Stimulated activated CD4-positive, alpha-beta T cell treated with anti-CD3 and anti-CD28 coated beads, Interleukin-4, amount 100 ng/mL, for 48 hours (primary cell): Measurements from ENCODE around the gene GOLGA5.
"Not testable (repeated sequence)": the region's sequence is repeated elsewhere in the genome, so short reads cannot be mapped to it uniquely, and the experiment has no call there.

Experiments
- DNase-seq, 2 donors: peaks; one replicate each; pipeline ENCODE4 v3.0.0-alpha.2; 2020; ENCODE audit warnings: low read depth in 2 of 2

GOLGA5 gene

GRCh38 chr14:92780444-92781232 lies 13.5 kb upstream of the GOLGA5 start:
- DNase-seq = no peak

DNA sequence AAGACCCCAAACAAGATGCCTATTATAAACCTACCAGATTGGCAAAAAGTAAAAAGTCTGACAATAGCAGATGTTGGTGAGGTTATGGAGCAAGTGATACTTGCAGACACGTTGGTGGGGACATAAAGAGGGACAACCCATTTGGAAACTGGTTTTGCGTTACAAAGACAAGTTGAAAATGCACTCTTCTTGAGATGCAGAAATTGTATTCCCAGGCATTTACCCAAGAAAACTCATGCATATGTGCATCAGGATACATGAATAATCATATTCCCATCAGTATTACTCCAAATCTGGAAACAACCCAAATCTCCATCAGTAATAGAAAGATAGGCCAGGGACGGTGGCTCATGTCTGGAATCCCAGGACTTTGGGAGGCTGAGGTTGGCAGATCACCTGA lies 12.8 kb upstream of the GOLGA5 start:
- no peak for DNase-seq

DNA sequence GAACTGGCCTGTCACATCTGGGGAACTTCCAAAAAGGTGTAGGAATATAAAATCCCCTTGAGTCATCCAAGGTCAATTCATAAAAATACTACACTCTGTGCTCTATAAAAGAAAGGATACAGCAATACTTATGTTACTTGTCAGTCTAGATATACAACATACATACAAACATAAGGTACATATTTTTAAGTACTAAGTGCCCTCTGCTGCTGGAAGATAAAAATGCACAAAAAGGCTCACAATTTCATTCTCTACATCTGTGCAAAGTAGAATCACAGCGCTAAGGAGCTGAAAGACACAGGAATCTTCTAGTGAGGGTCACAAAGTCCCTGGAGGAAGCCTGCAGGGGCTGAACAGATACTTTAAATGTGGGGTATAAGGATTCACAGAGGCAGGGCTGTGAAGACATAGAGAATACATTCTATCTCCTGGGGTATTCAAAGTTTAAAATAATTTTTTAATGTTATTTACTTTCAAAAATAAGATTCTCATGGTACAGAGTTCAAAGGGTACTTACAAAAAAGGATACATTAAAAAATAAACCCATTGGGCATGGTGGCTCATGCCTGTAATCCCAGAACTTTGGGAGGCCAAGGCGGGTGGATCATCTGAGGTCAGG lies 10.2 kb upstream of the GOLGA5 start:
- no peak for DNase-seq

DNA sequence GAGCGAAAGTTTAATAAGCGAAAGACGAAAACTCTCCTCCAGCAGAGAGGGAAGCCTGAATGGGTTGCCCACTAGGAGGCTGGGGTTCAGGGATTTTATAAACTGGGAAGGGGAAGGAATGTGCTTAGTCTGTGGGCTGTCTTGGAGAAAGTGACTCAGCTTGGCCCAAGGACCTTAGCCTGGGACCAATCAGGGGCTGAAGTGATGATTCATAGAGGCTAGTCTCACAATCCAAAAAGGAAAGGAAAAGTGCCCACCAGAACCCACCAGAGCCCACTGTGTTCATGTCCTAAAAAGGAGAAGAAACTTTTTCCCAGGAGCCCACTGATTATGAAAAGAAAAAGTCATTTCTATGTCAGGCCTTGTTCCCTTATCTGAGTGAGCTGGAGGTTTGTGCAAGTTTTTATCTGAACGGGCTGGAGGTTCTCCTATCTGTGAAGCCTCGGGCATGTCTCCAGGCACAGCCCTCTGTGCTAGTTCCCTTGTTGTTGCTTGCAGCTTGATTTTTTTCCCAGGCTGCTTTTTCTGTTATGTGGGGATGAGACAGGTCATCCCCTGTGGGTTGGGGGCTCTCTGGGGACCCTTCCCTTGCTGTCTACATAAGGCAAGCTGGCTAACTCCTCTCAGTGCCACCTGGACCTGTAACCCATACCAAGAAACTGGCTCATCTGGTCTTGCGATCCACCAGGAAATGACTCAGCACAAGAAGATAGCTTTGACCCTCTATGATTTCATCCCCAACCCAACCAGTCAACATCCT lies 8.3 kb upstream of the GOLGA5 start:
- no peak for DNase-seq

GRCh38 chr14:92786427-92786756 lies 7.7 kb upstream of the GOLGA5 start:
- no peak for DNase-seq

- no peak for DNase-seq
Observed at GRCh38 chr14:92787554-92787953, 6.6 kb upstream of the GOLGA5 start.

DNA sequence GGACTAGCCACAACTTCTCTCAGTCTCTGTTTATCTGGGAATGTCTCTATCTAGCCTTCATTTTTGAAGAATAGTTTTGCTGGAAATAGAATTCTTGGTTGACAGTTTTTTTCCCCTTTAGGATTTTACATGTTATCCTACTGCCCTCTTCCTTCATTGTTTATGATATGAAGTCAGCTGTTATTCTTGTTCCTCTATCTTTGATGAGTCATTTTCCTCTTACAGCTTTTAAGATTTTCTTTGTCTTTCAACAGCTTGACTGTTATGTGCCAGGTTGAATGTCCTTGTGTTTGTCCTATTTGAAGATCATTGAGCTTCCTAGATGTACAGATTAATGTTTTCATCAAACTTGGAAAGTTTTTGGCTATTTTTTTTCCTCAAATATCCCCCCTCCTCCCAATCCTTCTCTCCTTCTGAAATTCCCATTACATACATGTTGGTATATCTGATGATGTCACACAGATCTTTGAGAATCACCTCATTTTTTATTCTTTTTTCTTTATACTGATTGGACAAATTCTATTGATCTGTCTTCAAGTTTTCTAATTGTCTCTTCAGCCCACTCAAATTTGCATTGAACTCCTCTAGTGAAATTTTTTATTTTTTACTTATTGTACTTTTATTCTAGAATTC lies 4.5 kb upstream of the GOLGA5 start:
- DNase-seq = no peak

DNA sequence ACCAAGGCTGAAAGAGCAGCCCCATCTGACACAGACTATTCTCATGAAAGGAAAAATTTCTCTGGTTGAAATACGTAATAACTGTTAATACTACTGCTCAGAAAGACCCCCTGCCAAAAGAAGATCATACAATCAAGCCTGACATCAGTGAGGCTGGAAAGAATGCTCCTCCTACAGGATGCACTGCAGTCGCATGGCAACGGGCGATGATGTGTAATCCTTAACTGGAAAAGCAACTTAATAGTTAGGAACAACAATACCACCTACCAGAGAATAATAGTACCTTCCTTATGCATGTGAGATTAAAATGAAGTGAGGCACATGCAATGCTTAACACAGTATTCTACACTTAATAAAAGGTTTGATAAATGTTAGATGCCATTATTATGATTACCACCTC lies 1.2 kb upstream of the GOLGA5 start:
- no peak for DNase-seq

DNA sequence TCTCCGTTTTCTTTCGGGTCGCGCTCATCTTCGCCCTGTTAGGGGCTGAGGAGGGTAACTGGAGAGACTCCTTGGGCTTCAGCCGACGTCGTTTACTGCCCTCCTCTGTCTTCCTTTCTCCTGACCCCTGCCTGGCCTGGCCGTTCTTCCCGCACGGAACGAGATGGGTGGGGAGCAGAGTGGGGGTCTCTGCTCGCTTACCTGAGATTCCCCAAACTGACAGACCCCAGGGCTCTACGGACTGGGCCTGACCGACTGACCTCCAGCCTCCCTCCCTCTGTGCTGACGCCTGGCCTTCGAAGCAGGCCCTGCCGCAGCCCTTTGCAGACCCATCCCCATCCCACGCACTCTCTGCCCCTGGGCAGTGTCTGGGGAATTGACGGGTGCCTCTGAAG lies 439 bp downstream of the GOLGA5 start:
- DNase-seq = no peak

DNA sequence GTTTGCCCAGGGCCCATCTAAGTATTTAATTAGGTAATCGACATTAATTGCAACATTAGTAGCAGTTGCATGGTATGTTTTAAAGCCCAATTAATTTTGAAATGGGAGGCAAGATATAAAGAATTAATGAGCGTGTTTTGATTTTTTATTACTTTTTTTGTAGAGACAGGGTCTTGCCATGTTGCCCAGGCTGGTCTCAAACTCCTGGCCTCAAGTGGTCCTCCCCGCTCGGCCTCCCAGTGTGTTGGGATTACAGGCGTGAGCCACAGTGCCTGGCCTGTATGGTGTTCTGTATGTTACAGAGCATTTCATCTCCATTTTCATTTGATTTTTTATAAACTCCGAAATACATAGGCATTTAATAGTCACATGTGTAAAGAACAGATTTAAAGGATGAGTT lies 856 bp downstream of the GOLGA5 start:
- no peak for DNase-seq

- DNase-seq = no peak
Observed at GRCh38 chr14:92797935-92798653, 4.0 kb downstream of the GOLGA5 start.

GRCh38 chr14:92798811-92799210 lies 4.7 kb downstream of the GOLGA5 start:
- no peak for DNase-seq

- no peak for DNase-seq
Observed at GRCh38 chr14:92800012-92800411, 5.9 kb downstream of the GOLGA5 start.

DNA sequence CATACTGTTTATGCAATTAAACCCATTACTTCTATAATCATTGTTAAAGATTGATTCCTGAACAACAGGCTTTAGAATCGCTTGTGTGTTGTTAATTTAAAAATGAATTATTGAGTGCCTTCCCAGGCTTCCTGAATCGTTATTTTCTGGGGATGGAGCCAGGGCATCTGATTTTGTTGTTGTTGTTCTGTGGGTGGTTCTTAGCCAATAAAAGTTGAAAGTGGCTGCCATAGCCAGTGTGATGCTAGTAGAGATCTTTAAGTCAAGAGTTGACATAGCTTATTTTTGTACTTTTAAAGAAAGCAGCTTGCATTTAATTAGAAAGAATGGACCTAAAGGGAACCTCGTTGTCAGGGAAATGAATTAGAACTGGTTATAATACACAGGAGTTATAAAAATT lies 6.4 kb downstream of the GOLGA5 start:
- no peak for DNase-seq

GRCh38 chr14:92801917-92802316 lies 7.8 kb downstream of the GOLGA5 start:
- no peak for DNase-seq

DNA sequence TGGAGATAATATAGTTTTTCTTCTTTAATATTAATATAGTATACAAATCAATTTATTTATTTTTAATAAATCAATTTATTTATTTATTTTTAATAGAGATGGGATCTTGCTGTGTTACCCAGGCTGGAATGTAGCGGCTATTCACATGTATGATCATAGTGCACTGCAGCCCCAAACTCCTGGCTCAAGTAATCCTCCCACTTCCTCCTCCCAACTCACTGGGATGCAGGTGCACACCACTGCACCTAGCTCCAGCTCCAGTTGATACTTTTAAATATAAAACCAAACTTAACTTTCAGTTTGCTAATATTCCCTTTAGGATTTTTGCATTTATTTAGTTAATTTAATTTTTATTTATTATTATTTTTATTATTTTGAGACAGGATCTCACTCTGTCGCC lies 8.6 kb downstream of the GOLGA5 start:
- no peak for DNase-seq

DNA sequence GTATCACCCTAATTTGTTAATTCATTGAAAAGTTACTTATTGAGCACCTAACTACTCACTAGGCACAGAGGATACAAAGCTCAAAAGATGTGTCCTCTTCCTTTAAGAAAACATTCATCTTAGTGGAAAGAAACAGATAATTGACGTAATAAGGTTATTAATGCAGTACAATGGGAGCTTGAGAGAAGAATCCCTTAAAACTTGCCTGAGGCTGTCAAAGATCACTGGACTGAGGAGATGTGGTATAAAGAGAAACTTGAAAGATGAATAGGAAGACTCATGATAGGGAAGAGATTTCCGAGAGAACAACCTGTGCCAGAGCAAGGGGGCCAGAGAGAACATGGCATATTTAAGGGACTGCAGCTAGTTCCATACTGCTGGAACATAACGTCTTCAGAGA lies 19.1 kb downstream of the GOLGA5 start:
- no peak for DNase-seq

GRCh38 chr14:92819011-92819597 lies 25.0 kb downstream of the GOLGA5 start:
- DNase-seq = no peak

- not testable (repeated sequence) for DNase-seq
Observed at GRCh38 chr14:92819680-92820535, 25.8 kb downstream of the GOLGA5 start.

GRCh38 chr14:92820536-92820840 lies 26.4 kb downstream of the GOLGA5 start:
- not testable (repeated sequence) for DNase-seq

DNA sequence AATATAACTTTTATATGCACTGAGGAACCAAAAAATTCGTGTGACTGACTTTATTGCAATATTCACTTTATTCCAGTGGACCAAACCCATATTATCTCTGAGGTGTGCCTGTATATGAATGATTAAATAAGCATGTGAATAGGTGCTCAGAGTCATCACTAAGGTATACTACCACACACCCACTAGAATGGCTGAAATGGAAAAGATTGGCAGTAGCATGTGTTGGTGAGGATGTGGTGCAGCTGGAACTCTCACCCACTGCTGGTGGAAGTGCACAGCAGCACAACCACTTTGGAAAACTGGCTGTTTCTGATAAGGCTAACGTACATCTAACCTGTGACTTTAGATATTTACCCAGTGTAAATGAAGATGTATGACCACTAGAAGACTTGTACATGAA lies 36.8 kb downstream of the GOLGA5 start:
- DNase-seq = no peak
